CD4-positive, alpha-beta T cell (primary cell): ENCODE measurements around the gene CPB1. TPM values are rescaled to one million over a fixed set of nuclear protein-coding genes. Genes with fewer than 3 reads are reported as not detected.

Experiments used
- ATAC-seq: fragments of 200-7000 bp; cut with Tn5 transposase; one replicate; pipeline ENCODE4 v1.10.0; 2022; ENCODE audit warnings: mild to moderate bottlenecking; ENCODE audit not compliant: poor library complexity
- CTCF ChIA-PET: fragments of 350-600 bp; sonication (Branson Sonifier 250); formaldehyde crosslinking; loops from one replicate; lab custom pipeline; 2021; ENCODE audit warnings: antibody characterized with exemption, inconsistent platforms; lab: Charles Lee
- POLR2A ChIA-PET: fragments of 350-600 bp; sonication (Branson Sonifier 250); formaldehyde crosslinking; loops from one replicate; lab custom pipeline; 2021; ENCODE audit warnings: antibody characterized with exemption, inconsistent platforms; lab: Charles Lee
- DNase-seq, 14 experiments: peaks; one replicate each; pipeline ENCODE4 v3.0.0-alpha.2; 2013 to 2020; ENCODE audit warnings: mixed read lengths in 2 of 14
- H3K27ac ChIP-seq, 2 donors: one replicate each; pipeline versions ENCODE4 v1.5.1 to v1.7.0; 2013; ENCODE audit warnings: low read length in 2 of 2, low read depth in 1 of 2, mild to moderate bottlenecking in 1 of 2
- H3K27me3 ChIP-seq, 2 experiments: 1 replicate in 1 of 2; 2 replicates in 1 of 2; pipeline versions ENCODE4 v1.6.1 to v1.7.0; 2013; ENCODE audit warnings: low read length in 2 of 2, control low read depth in 1 of 2, mild to moderate bottlenecking in 1 of 2, moderate library complexity in 1 of 2; ENCODE audit not compliant: insufficient read depth in 2 of 2, control insufficient read depth in 1 of 2
- H3K36me3 ChIP-seq: one replicate; pipeline ENCODE4 v1.6.1; 2013; ENCODE audit warnings: low read length, control low read depth; ENCODE audit not compliant: insufficient read depth
- H3K4me1 ChIP-seq: one replicate; pipeline ENCODE4 v1.6.1; 2013; ENCODE audit warnings: low read length, control low read depth; ENCODE audit not compliant: insufficient read depth
- H3K4me3 ChIP-seq: one replicate; pipeline ENCODE4 v1.5.1; 2013; ENCODE audit warnings: mild to moderate bottlenecking, low read length, moderate library complexity
- H3K9me3 ChIP-seq, 2 experiments: 1 replicate in 1 of 2; 2 replicates in 1 of 2; pipeline versions ENCODE4 v1.6.1 to v1.7.0; 2013; ENCODE audit warnings: low read length in 2 of 2, mild to moderate bottlenecking in 2 of 2, control low read depth in 1 of 2, moderate library complexity in 1 of 2; ENCODE audit not compliant: control insufficient read depth in 1 of 2, insufficient read depth in 1 of 2
- H3K27ac Mint-ChIP-seq: one replicate; pipeline ENCODE4 v1.8.0; 2020; ENCODE audit warnings: mixed read lengths
- H3K27me3 Mint-ChIP-seq: one replicate; pipeline ENCODE4 v1.8.0; 2021; ENCODE audit warnings: mixed read lengths
- H3K36me3 Mint-ChIP-seq: one replicate; pipeline ENCODE4 v1.8.0; 2021; ENCODE audit warnings: low read depth, mixed read lengths
- H3K4me1 Mint-ChIP-seq: one replicate; pipeline ENCODE4 v1.8.0; 2021; ENCODE audit warnings: low read depth, mixed read lengths
- H3K4me3 Mint-ChIP-seq: one replicate; pipeline ENCODE4 v1.8.0; 2020; ENCODE audit warnings: mild to moderate bottlenecking, mixed read lengths
- H3K9me3 Mint-ChIP-seq: one replicate; pipeline ENCODE4 v1.8.0; 2020; ENCODE audit warnings: mixed read lengths
- intact Hi-C, 2 experiments: fragments of 100-400 bp; cut with DNase I in 1 of 2; cut with micrococcal nuclease in 1 of 2; formaldehyde crosslinking; loops; one replicate each; pipeline versions ENCODE4 v1.15.1 to v1.9.0; 2023 to 2025; cut with DNase I, micrococcal nuclease
- total RNA-seq, 174 experiments: library from RNA in 2 of 174; stranded (reverse) in 2 of 174; gene quantifications; one replicate each; pipeline ENCODE4 v1.2.3 and lab custom pipeline; 2021 to 2026
- TF ChIP-seq, protein P1 (sequence below): fragments of 200-600 bp; IDR thresholded peaks from one replicate; pipeline ENCODE4 v1.8.0; 2022; ENCODE audit warnings: antibody characterized with exemption, mild to moderate bottlenecking

CPB1 gene
- total RNA-seq, 2 experiments from 2014 or later = not detected

DNA sequence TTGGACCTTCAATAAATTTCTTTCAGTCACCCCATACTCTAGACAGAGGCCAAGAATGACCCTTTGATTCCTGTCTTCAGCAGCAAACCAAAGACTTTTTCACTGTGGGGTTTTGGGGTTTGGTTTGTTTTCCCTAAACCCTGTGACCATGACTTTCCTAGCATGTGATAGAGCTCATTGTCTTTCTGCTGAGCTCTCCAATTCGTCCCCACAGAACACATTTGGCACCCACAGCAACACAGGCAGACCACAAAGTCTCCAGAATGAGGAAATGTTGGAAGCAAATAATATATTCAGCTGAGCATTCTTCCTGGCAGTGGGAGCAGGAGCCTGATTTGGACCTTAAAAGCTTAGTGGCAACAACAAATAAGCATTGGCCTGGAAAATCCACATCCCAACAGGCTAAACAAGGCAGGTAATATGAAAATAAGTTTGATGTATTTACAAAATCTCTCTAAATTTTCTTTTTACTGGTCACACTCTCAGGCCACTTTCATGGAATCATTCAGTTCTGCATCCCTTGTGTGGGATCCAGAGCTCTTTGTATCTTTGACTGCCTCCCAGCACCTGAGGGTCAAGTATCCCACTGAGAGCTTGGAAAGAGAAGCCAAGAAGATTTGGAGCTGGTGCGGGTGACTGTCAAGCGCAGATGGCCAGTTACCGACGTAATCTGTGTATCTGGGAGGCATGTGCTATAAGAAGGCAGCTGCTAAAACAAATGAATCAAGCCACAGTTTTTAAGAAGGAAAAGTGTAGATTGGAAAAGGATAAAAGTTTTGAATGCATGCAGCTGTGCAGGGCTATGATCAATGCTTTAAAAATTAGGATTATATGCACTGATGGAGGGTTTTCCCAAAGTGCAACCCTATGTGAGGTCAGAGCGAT is 36.5 kb upstream of the CPB1 start:
- no peak overlapping the region for H3K4me3 ChIP-seq
- no peaks in the 10 kb centered on the region for H3K36me3 ChIP-seq
- ChIA-PET POLR2A (no interaction called here), CTCF (interaction anchor here (0.6 kb wide), 1 partner anchor 360 kb away, joined by 7 read pairs; no protein-coding TSS in a partner anchor)
- Mint-ChIP-seq H3K27ac (no peak overlapping the region), H3K4me3 (no peak overlapping the region), H3K9me3 (no peaks in the 10 kb centered on the region), H3K27me3 (no peaks in the 10 kb centered on the region), H3K4me1 (no peaks in the 10 kb centered on the region), H3K36me3 (no peaks in the 10 kb centered on the region)
- intact Hi-C loops = no loop called here
- ATAC-seq = no peak
- no peaks in the 10 kb centered on the region for H3K9me3 ChIP-seq
- TF ChIP-seq, protein P1, sequence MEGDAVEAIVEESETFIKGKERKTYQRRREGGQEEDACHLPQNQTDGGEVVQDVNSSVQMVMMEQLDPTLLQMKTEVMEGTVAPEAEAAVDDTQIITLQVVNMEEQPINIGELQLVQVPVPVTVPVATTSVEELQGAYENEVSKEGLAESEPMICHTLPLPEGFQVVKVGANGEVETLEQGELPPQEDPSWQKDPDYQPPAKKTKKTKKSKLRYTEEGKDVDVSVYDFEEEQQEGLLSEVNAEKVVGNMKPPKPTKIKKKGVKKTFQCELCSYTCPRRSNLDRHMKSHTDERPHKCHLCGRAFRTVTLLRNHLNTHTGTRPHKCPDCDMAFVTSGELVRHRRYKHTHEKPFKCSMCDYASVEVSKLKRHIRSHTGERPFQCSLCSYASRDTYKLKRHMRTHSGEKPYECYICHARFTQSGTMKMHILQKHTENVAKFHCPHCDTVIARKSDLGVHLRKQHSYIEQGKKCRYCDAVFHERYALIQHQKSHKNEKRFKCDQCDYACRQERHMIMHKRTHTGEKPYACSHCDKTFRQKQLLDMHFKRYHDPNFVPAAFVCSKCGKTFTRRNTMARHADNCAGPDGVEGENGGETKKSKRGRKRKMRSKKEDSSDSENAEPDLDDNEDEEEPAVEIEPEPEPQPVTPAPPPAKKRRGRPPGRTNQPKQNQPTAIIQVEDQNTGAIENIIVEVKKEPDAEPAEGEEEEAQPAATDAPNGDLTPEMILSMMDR = no peak
- H3K27me3 ChIP-seq = peaks cover 0 to 4% of the 10 kb centered on the region in 2 experiments
- no peaks in the 10 kb centered on the region for H3K4me1 ChIP-seq
- DNase-seq = no peak
- H3K27ac ChIP-seq = no peak overlapping the region

DNA sequence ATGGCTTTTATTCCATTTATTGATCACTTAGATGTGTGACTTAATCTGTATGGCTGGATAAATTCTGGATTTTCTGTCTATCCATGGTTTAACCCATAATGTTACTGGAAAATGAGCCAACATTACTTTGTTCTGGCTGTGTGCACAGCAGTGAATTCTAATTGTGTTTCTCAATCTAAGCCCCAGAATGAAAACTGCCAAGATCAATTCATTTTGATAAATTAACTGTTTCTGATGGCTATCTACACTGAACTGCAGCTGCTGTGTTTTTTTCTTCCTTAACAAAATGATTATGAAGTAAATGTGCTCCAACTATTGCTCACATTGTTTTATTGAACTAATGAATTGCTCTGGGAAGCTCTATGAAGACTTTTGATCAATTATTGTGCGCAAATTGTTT is 35.7 kb upstream of the CPB1 start:
- intact Hi-C loops = no loop called here
- TF ChIP-seq, protein P1 = no peak

DNA sequence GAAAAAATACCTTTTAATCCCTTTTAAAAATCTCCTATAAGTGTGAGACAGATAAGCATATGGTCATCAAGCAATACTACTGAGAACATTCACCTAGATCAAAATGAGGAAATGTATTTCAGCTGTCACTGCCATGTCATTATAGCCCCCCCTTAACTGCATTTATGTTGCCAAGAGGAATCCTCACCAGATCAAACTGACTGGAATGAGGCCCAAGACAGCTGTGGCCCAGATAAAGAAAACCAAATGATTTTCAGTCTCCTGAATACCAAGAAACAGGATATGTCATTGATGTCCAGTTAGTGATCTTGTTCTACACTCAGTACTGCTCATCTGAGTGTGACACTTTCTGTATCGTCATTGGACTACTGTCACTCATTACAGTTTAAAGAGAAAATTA is 35.1 kb upstream of the CPB1 start:
- Histone ChIP-seq H3K27me3 (peaks cover 0 to 4% of the 10 kb centered on the region in 2 experiments), H3K4me3 (no peak overlapping the region), H3K4me1 (no peaks in the 10 kb centered on the region), H3K27ac (no peak overlapping the region), H3K9me3 (no peaks in the 10 kb centered on the region), H3K36me3 (no peaks in the 10 kb centered on the region)
- TF ChIP-seq, protein P1 = no peak
- DNase-seq = no peak
- no peak overlapping the region for H3K4me3 Mint-ChIP-seq
- intact Hi-C loops = no loop called here
- no peaks in the 10 kb centered on the region for H3K27me3 Mint-ChIP-seq
- no peaks in the 10 kb centered on the region for H3K9me3 Mint-ChIP-seq
- H3K27ac Mint-ChIP-seq = no peak overlapping the region
- no peak for ATAC-seq
- ChIA-PET CTCF (no interaction called here), POLR2A (no interaction called here)
- H3K4me1 Mint-ChIP-seq = no peaks in the 10 kb centered on the region
- H3K36me3 Mint-ChIP-seq = no peaks in the 10 kb centered on the region

More for the DNA sequence above, 35.7 kb upstream of the CPB1 start:
- no peaks in the 10 kb centered on the region for H3K4me1 Mint-ChIP-seq
- H3K4me3 ChIP-seq = no peak overlapping the region
- no peaks in the 10 kb centered on the region for H3K9me3 Mint-ChIP-seq
- H3K9me3 ChIP-seq = no peaks in the 10 kb centered on the region
- peaks cover 0 to 4% of the 10 kb centered on the region in 2 experiments for H3K27me3 ChIP-seq
- H3K27ac Mint-ChIP-seq = no peak overlapping the region
- H3K36me3 ChIP-seq = no peaks in the 10 kb centered on the region
- ATAC-seq (no peak), DNase-seq (no peak)
- H3K27me3 Mint-ChIP-seq = no peaks in the 10 kb centered on the region
- H3K27ac ChIP-seq = no peak overlapping the region
- no peak overlapping the region for H3K4me3 Mint-ChIP-seq
- POLR2A ChIA-PET = no interaction called here
- CTCF ChIA-PET = no interaction called here
- no peaks in the 10 kb centered on the region for H3K36me3 Mint-ChIP-seq
- no peaks in the 10 kb centered on the region for H3K4me1 ChIP-seq
